Stimulated activated naive CD8-positive, alpha-beta T cell treated with anti-CD3 and anti-CD28 coated beads, Interleukin-15, Interleukin-2, amounts not matched to agents 100 ng/mL and 50 ng/mL, for 24 hours (primary cell): Measurements from ENCODE around the gene TAX1BP1.
A peak's percentile ranks its signal among the peaks of the same experiment; 100 is the strongest.

Experiments
- H3K27ac Mint-ChIP-seq: one replicate; pipeline ENCODE4 v1.8.0; 2021; ENCODE audit warnings: mild to moderate bottlenecking, mixed read lengths
- H3K27me3 Mint-ChIP-seq: one replicate; pipeline ENCODE4 v1.8.0; 2021; ENCODE audit warnings: mixed read lengths
- H3K36me3 Mint-ChIP-seq: one replicate; pipeline ENCODE4 v1.8.0; 2021; ENCODE audit warnings: low read depth, mixed read lengths
- H3K4me1 Mint-ChIP-seq: one replicate; pipeline ENCODE4 v1.8.0; 2021; ENCODE audit warnings: low read depth, mixed read lengths
- H3K4me3 Mint-ChIP-seq: one replicate; pipeline ENCODE4 v1.8.0; 2021; ENCODE audit warnings: mild to moderate bottlenecking, mixed read lengths
- H3K9me3 Mint-ChIP-seq: one replicate; pipeline ENCODE4 v1.8.0; 2021; ENCODE audit warnings: mixed read lengths

Gene TAX1BP1

DNA sequence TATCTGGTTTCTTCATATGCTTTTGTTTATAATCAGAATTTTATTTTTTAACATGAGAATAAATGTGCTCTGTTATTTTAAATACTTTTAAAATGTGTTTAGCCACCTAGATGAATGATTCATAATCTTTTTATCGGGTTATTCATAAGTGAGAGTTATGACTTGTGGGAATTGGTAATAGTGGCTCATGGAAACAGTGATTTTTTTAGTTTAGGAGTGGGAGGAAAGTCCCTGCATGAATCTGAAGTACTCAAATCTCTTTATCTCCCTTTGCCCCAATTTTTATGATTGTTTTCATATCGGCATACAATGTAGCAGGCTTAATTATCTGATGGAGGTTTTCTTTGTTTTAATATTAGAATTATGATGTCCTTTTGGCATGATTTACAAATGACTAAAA is 42.9 kb downstream of the TAX1BP1 start:
- no peaks in the 10 kb centered on the region for H3K27me3 Mint-ChIP-seq
- H3K36me3 Mint-ChIP-seq, result peaks cover 30% of the 10 kb centered on the region
- peak overlapping the region; percentile 59 for H3K27ac Mint-ChIP-seq
- H3K4me3 Mint-ChIP-seq, result no peak overlapping the region
- H3K4me1 Mint-ChIP-seq, result peaks cover 33% of the 10 kb centered on the region
- H3K9me3 Mint-ChIP-seq, result no peaks in the 10 kb centered on the region

DNA sequence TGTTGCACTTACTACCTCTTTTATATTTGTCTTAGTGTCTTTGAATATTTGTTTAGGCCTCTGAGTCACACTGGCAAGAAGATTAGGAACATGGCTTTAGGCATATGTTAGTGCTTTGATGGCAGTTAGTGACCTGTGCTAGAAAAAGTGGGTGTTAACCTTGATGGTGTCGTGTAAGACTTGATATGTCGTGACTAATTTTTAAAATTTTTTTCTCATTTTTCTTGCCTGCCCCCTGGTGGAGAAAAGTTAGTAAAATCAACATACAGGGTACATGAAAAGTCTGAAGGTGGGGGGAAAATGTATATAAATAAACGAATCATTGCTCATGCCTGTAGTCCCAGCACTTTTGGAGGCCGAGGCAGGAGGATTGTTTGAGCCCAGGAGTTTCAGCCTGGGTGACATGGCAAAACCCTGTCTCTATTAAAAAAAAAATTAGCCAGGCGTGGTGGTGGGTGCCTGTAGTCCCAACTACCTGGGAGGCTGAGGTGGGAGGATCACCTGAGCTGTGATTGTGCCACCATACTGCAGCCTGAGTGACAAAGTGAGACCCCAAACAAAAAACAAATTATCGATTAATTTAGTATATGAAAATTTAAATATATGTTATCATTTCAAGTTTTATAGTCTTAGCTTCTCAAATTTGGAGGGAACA is 44.6 kb downstream of the TAX1BP1 start:
- Mint-ChIP-seq H3K4me3 (no peak overlapping the region), H3K4me1 (peaks cover 33% of the 10 kb centered on the region), H3K36me3 (peaks cover 46% of the 10 kb centered on the region), H3K27me3 (no peaks in the 10 kb centered on the region), H3K9me3 (no peaks in the 10 kb centered on the region), H3K27ac (peak overlapping the region; percentile 58)

DNA sequence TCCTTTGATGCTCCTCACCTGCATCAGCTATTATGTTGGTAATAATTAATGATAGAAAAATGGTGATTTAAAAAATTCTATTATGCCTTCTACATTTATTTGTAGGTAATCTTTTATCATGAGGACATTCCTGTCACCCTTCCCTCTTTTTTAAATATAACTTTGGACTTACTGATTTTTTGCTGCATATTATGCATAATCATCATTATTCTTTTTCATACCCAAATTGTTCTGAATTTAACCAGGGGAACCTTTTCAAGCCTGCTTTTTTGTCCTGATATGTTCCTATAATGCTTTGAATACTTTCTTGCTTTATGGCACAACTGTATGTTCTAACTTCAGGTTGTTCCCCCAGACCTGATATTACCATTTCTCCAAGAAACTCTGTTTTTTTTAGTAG is 48.5 kb downstream of the TAX1BP1 start:
- H3K36me3 Mint-ChIP-seq, result peaks cover 68% of the 10 kb centered on the region
- peaks cover 11% of the 10 kb centered on the region for H3K4me1 Mint-ChIP-seq
- no peaks in the 10 kb centered on the region for H3K27me3 Mint-ChIP-seq
- no peaks in the 10 kb centered on the region for H3K9me3 Mint-ChIP-seq
- H3K4me3 Mint-ChIP-seq, result no peak overlapping the region
- no peak overlapping the region for H3K27ac Mint-ChIP-seq

DNA sequence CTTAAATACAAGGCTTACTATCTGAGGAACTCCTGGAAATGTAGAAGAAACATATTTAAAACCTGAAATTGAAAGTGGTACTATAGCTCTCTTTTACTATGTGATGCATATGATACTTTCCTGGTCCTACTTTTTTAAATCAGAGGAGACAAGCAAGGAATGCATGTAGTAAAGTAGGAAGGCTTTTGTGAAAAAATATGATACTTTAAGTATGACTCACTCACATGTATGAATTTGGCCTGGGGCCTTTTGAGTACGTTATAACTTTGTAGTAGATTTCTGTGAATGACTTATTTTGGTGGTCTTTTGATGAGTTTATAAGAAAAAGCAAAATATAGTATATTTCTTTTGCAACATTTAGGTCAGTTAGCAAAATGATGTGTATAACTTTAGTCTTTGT is 53.8 kb downstream of the TAX1BP1 start:
- Mint-ChIP-seq H3K4me1 (no peaks in the 10 kb centered on the region), H3K36me3 (peaks cover 62% of the 10 kb centered on the region), H3K27ac (no peak overlapping the region), H3K27me3 (no peaks in the 10 kb centered on the region), H3K9me3 (no peaks in the 10 kb centered on the region), H3K4me3 (no peak overlapping the region)

DNA sequence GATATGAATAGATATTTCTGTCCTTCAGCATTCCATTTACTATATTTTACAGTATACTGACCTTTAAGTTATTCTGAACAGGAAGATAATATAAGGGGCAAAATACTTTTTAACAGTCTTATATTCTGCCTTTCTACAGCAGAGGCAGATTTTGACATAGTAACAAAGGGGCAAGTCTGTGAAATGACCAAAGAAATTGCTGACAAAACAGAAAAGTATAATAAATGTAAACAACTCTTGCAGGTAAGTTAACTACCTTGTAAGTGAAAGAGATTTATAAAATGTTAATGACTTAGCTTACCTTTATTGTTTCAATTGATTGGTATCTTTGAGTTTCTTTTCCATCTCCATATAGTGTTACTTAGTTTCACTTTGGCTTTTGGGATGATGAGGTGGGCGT is 56.0 kb downstream of the TAX1BP1 start:
- Mint-ChIP-seq H3K4me1 (no peaks in the 10 kb centered on the region), H3K36me3 (peaks cover 61% of the 10 kb centered on the region), H3K27me3 (no peaks in the 10 kb centered on the region), H3K4me3 (no peak overlapping the region), H3K27ac (no peak overlapping the region), H3K9me3 (no peaks in the 10 kb centered on the region)

DNA sequence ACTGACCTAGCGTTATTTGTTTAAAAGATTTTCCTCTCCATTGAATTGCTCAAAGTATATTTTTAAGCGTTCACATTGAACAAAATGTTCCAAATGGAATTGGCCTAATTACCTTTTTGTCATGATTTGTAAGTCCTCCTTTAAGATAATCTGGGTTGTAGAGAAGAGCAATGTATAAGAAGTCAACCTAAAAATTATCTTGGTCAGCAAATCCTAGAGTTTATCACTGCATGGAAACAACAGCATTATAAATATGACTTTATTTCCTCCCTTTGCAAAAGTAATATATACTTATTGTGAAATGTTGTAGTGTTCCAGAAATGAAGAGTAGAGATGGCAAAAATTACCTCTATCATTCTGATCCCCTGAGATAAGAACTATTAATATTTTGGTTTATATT is 59.2 kb downstream of the TAX1BP1 start:
- Mint-ChIP-seq H3K9me3 (no peaks in the 10 kb centered on the region), H3K27ac (no peak overlapping the region), H3K4me3 (no peak overlapping the region), H3K27me3 (no peaks in the 10 kb centered on the region), H3K36me3 (peaks cover 48% of the 10 kb centered on the region), H3K4me1 (no peaks in the 10 kb centered on the region)

DNA sequence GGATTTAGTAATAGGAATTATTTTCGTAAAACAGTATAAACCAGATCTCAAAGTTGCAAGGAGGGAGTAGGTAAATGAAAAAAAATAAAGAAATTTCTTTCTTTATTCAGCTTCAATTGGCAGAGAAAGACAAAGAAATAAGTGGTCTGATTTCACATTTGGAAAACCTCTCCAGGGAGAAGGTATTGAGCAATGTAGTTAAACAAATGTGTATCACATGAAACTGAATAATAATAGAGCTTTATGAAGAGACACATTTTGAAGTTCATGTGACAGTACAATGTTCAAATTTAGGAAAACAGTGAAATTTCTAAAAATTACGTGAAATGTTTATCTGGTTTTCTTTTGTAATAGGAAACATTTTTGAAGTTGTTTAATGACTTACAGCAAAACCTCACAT is 63.0 kb downstream of the TAX1BP1 start:
- Mint-ChIP-seq H3K4me1 (no peaks in the 10 kb centered on the region), H3K27me3 (no peaks in the 10 kb centered on the region), H3K9me3 (no peaks in the 10 kb centered on the region), H3K4me3 (no peak overlapping the region), H3K27ac (no peak overlapping the region), H3K36me3 (peaks cover 37% of the 10 kb centered on the region)

DNA sequence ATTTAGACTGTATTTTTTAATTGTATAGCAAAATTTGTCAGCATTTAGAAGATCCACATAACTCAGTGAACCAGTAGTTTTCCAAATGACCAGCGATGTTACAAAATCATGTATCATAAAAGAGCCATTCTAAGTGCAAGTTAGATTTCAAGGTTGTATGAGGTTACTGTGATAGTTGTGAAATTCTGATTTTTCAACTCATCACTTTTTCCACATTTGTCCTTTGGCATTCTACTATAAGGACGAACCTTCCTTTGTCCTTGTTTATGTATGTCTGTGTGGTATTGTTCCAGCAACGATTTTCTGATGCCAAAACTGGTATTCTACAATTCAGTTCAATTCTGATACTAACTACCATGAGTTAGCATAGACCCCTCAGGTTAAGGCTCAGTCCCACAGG is 64.2 kb downstream of the TAX1BP1 start:
- Mint-ChIP-seq H3K27ac (no peak overlapping the region), H3K36me3 (peaks cover 42% of the 10 kb centered on the region), H3K27me3 (no peaks in the 10 kb centered on the region), H3K4me3 (no peak overlapping the region), H3K9me3 (no peaks in the 10 kb centered on the region), H3K4me1 (no peaks in the 10 kb centered on the region)

DNA sequence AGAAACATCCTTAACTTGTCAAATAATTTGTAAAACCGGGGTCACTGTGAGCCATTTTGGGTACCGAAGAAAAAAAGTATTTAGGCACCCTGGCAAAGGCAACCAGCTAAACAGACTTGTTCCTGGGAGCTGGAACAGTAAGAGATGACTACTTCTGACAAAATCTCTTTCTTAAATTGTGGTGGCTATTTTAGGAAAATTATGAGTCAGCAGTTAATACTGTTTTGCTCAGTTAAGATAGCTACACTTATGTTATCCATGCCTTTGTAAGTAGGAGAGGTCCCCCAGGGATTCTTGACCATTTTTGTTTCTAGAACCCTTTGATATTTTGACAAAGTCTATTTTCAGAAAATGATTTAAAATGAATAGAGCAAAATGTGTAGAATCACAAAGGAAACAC is 68.7 kb downstream of the TAX1BP1 start:
- Mint-ChIP-seq H3K4me3 (no peak overlapping the region), H3K9me3 (no peaks in the 10 kb centered on the region), H3K36me3 (peaks cover 37% of the 10 kb centered on the region), H3K4me1 (no peaks in the 10 kb centered on the region), H3K27ac (no peak overlapping the region), H3K27me3 (no peaks in the 10 kb centered on the region)

DNA sequence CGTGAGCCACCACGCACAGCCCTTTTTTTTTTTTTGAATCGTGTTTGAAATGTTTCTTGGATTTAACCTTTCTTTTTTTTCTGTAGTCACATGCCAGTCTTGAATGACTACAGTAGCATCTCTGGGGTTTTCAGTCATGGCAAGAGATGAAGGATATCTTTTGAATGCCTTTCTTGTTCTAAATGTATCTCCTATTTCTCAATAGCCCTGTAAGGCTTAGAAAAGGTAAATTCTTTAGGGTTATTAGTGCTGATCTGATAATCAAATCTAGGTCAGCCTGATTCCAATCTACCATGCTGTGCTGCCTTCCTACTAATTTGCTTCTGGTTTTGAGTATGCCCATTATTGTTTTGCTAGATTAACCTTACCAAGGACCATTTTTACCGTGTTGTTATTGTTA is 70.2 kb downstream of the TAX1BP1 start:
- H3K36me3 Mint-ChIP-seq, result peaks cover 43% of the 10 kb centered on the region
- no peaks in the 10 kb centered on the region for H3K4me1 Mint-ChIP-seq
- no peaks in the 10 kb centered on the region for H3K9me3 Mint-ChIP-seq
- H3K27ac Mint-ChIP-seq, result no peak overlapping the region
- no peak overlapping the region for H3K4me3 Mint-ChIP-seq
- H3K27me3 Mint-ChIP-seq, result no peaks in the 10 kb centered on the region

DNA sequence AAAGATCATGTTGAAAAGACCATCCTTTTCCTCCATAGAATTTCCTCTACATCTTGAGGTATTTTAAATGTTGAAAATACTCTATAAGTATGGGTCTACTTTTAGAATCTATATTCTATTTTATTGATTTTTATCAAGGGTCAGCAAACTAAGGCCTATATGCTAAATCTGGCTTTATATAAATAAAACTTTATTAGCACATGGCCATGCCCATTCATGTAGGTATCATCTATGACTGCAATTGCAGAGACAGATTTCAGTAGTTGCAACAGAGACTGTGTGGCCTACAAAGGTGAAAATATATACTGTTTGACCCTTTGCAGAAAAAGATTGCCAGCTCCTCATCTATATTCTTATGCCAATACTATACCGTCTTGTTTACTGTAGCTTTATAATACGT is 72.7 kb downstream of the TAX1BP1 start:
- peaks cover 55% of the 10 kb centered on the region for H3K36me3 Mint-ChIP-seq
- no peaks in the 10 kb centered on the region for H3K27me3 Mint-ChIP-seq
- no peak overlapping the region for H3K27ac Mint-ChIP-seq
- H3K4me1 Mint-ChIP-seq, result no peaks in the 10 kb centered on the region
- no peaks in the 10 kb centered on the region for H3K9me3 Mint-ChIP-seq
- H3K4me3 Mint-ChIP-seq, result no peak overlapping the region

DNA sequence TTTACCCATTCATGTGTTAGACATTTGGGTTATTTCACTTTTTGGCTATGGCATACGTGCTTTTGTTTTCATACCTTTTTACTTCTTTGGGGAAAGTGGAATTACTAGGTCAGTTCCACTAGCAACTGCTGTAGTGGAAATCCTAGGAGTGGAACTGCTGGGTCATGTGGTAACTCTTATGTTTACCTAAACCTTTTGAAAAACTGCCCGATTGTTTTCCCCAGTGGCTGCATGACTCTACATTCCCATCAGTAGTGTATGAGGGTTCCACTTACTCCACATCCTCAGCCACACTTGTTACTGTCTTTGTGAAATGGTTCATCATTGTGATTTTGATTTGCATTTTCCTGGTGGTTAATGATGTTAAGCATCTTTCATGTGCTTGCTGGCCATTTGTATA is 82.3 kb downstream of the TAX1BP1 start:
- no peaks in the 10 kb centered on the region for H3K9me3 Mint-ChIP-seq
- peaks cover 29% of the 10 kb centered on the region for H3K36me3 Mint-ChIP-seq
- H3K4me3 Mint-ChIP-seq, result no peak overlapping the region
- no peaks in the 10 kb centered on the region for H3K27me3 Mint-ChIP-seq
- H3K4me1 Mint-ChIP-seq, result no peaks in the 10 kb centered on the region
- H3K27ac Mint-ChIP-seq, result no peak overlapping the region

DNA sequence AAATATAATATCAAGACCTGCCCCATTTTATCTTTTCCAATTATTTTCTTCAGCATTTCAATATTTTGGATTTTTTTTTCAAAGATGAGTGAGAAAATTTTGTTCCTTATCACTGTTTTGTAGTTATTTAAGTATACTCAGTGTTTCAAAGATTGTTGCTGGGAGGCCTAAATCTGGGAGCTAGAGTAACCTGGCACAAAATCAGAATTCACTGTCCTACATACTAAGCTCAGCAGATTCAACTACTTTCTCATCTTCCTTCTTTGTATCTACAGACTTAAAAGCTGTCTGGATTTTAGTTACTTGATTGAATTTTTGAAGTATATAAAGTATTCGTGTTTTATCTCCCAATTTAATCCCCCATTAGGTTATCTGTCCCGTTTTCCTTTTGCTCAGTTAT is 85.9 kb downstream of the TAX1BP1 start:
- Mint-ChIP-seq H3K9me3 (no peaks in the 10 kb centered on the region), H3K27me3 (no peaks in the 10 kb centered on the region), H3K4me3 (no peak overlapping the region), H3K4me1 (no peaks in the 10 kb centered on the region), H3K27ac (no peak overlapping the region), H3K36me3 (peaks cover 20% of the 10 kb centered on the region)

DNA sequence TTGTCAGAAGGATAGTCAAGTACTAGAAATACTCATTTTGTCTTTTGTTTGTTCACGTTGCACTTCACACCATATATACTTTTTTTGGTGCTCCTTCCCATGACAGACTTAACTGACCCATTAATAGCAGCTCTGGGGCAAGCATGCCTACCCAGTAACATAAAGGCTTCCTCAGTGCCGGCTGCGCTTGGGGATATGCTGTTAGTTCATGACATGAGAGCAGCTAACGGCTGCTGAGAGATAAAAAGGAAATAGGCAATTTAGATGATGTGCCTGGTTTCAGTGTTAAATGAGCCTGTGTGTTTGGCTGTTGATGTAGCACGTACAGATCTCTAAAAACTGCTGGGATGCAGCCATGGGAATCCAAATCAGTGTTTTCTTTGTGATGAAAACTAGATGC is 86.4 kb downstream of the TAX1BP1 start:
- Mint-ChIP-seq H3K36me3 (peaks cover 22% of the 10 kb centered on the region), H3K27me3 (no peaks in the 10 kb centered on the region), H3K27ac (no peak overlapping the region)

DNA sequence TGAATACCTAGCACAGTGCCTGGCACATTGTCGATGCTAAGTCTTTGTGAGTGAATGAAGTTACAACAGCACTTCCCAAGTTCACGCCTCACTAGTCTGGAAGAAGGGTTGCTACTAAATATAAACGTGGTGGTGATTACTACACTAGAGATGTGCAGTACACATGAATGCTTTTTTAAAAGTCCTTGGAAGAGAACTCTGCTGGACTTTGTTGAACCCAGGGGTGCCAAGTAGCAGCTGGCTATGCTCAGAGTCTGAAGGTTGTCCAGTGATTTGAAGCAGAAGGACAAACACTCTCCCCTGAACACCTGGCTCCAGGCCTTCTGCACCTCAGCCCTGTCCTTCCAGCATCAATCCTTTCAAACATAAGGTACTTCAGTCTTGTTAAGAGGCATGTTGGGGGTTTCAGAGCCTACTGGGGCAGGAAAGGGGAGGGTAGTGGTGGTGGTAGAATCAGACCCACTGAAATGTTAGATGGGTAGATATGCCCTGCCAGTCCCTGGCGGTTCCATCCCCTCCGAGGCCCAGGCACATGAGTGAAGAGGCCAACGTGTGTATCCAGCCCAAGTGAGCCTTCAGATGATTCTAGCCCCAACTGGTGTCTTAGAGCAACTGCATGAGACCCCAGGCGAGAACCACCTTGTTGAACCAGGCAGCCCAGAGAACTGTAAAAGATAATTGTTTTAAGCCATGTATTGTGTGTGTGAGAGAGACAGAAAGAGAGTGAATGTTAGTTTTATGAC is 94.4 kb downstream of the TAX1BP1 start:
- H3K27me3 Mint-ChIP-seq, result no peaks in the 10 kb centered on the region
- no peak overlapping the region for H3K4me3 Mint-ChIP-seq
- no peaks in the 10 kb centered on the region for H3K4me1 Mint-ChIP-seq
- H3K9me3 Mint-ChIP-seq, result no peaks in the 10 kb centered on the region
- H3K27ac Mint-ChIP-seq, result no peak overlapping the region
- H3K36me3 Mint-ChIP-seq, result peaks cover 44% of the 10 kb centered on the region

More for the DNA sequence above, 86.4 kb downstream of the TAX1BP1 start:
- no peaks in the 10 kb centered on the region for H3K9me3 Mint-ChIP-seq
- H3K4me1 Mint-ChIP-seq, result no peaks in the 10 kb centered on the region
- no peak overlapping the region for H3K4me3 Mint-ChIP-seq

DNA sequence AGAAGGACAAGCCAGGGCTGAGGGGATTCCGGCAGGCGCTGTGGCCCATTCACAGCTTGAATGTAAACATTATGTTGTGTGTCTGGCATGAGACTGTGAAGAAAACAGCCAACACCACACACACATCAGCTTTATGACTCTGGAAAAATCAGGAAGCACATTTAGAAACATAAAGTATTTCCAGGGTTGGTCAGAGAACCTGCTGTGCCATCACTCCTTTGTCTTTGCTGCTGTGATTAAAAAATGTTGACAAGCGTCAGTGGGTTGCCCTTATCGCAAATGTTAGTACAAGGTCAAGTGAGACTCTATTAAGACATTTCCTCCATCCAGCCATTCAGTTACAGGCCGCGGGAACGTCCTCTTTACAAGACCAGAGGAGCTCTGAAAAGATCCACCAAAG is 95.4 kb downstream of the TAX1BP1 start:
- H3K36me3 Mint-ChIP-seq, result peaks cover 44% of the 10 kb centered on the region
- no peak overlapping the region for H3K4me3 Mint-ChIP-seq
- H3K27me3 Mint-ChIP-seq, result no peaks in the 10 kb centered on the region
- H3K9me3 Mint-ChIP-seq, result no peaks in the 10 kb centered on the region
- peaks cover 6% of the 10 kb centered on the region for H3K4me1 Mint-ChIP-seq
- no peak overlapping the region for H3K27ac Mint-ChIP-seq
